ENCODE measurements around the gene OR4C5.
"Not testable (repeated sequence)": the region's sequence is repeated elsewhere in the genome, so short reads cannot be mapped to it uniquely, and the experiment has no call there.

OR4C5 gene

DNA sequence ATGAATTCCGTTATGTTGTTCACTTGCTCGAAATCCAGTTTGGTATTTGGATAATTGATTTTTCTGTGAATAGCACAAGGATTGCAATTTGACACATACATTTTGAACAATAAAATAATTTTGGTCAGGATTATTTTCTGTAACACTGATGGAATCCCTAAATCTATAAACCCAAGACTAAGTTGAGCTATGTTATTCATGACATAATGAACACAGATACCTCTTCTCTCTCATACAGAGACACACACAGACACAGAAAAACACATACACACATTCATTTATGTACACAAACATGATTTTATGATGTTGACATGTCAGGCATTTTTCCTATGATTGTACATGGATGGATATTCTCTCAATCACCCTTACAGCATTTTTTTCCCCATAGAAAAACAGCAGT, at the start of gene OR4C5:
TSS of gene OR4C5 (minus strand) at position 101 of the 400 bp plus-strand sequence. CDS start at position 101, 0 bp downstream.
- FAIRE-seq: no peak

DNA sequence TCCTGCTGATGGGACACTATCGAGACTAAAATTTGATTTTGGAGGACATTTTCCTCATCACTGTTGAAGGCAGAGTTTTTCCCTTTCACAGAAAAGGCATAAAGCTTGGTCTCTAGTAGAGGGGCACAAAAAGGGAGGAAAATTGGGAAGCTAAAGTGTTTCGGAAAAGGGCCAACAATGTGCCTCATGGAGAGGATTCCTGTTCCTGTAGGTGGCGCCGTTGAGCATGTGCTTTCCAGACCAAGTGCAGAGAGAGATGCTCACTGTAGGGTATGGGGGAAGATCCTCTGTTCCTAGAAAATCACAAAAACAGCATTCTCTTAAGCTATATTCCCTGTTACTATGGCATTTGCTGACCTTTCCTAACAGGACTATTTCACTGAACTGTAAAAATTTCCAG, 18.4 kb upstream of the OR4C5 start:
- no peak for DNase-seq (ENCODE audit: extremely low spot score, insufficient read length, low read depth)
- no peak for FAIRE-seq

More for the DNA sequence above, at the start of gene OR4C5:
- no peak for DNase-seq (ENCODE audit: extremely low spot score, insufficient read length, low read depth)

DNA sequence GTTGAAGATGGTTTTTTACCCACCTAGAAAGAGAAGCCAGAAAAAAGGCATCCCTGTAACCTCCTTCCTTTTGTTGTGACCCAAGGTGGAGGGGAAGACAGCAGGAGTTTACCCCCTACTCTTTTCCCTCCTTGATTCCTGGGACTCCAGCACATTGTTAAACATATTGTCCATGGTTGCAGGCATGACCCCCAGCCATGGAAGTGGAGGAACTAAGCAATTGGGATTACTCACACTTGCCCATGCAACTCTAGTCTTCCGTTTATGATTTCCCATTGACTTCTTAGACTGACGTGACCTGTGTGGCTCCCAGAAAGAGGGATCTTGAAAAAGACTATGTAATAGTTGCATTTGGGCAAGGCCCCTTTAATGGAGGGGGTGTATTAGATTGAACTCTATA, 17.9 kb upstream of the OR4C5 start:
- DNase-seq (ENCODE audit: extremely low spot score, insufficient read length, low read depth); FAIRE-seq: not testable (repeated sequence)

DNA sequence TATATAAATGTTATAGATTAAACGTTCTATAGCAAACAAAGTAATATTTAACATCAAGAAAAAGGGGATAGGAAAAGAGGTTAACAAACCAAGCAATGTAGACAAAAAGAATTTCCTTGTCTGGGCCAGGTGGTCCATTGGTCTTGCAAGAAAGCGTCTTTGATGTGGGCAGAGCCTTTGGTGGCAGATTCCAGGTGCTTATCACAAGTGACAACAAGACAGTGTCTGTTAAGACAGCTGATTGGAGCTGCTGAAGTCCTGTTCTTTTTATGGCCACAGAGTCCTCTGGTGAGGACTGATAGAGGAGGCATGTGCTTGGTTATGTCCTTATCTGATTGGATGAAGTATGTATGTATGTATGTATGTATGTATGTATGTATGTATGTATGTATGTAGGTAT, 5.0 kb downstream of the OR4C5 start:
- DNase-seq (ENCODE audit: extremely low spot score, insufficient read length, low read depth): not testable (repeated sequence)

DNA sequence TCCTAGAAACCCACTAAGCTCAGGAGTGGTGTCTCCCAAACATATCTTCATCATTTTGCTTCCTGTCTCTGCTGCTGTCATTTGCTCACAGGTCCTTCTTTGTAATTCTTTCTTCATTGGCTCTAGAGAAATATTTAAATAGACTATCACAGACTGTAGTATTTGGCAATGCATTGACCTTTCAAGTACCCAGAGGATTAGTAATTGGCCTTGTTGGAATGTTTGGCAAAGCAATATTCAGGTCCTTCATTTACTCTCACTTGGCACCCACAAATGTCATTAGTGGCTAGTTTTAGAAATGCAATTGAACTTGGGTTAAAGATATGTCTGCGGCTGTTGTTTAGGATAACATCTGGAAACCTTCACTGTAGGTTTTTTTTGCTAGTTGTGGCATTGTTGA, 11.6 kb downstream of the OR4C5 start:
- FAIRE-seq: no peak
- DNase-seq (ENCODE audit: extremely low spot score, insufficient read length, low read depth): no peak

More for the DNA sequence above, 5.0 kb downstream of the OR4C5 start:
- not testable (repeated sequence) for FAIRE-seq

DNA sequence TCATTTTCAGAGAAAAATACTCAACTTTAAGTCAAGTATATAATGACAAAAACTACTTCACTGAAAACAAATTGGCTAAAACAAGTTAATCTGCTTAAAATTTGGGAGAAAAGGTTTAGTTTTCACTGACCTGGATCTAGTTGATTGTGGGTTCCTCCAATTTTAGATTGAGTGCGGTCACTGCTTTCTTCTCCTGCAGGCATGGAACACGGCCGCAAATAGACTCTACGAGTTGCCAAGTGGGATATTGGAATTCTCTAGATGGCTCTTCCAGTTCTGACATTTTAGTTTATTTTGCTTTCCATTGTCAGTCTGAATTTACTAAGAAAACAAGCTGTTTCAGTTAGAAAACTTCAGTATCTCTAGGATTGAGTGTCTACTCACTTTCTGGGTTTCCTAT, 12.3 kb downstream of the OR4C5 start:
- FAIRE-seq (no peak), DNase-seq (ENCODE audit: extremely low spot score, insufficient read length, low read depth) (no peak)

DNA sequence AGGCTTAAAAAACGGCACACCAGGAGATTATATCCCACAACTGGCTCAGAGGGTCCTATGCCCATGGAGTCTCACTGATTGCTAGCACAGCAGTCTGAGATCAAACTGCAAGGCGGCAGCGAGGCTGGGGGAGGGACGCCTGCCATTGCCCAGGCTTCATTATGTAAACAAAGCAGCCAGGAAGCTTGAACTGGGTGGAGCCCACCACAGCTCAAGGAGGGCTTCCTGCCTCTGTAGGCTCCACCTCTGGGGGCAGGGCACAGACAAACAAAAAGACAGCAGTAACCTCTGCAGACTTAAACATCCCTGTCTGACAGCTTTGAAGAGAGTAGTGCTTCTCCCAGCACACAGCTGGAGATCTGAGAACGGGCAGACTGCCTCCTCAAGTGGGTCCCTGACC, 20.0 kb downstream of the OR4C5 start:
- FAIRE-seq; DNase-seq (ENCODE audit: extremely low spot score, insufficient read length, low read depth): not testable (repeated sequence)

DNA sequence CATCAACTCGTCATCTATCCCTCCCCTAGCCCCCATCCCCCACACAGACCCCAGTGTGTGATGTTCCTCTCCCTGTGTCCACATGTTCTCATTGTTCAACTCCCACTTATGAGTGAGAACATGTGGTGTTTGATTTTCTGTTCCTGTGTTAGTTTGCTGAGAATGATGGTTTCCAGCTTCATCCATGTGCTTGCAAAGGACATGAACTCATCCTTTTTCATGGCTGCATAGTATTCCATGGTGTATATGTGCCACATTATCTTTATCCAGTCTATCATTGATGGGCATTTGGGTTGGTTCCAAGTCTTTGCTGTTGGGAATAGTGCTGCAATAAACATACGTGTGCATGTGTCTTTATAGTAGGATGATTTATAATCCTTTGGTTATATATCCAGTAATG, 23.8 kb downstream of the OR4C5 start:
- FAIRE-seq; DNase-seq (ENCODE audit: extremely low spot score, insufficient read length, low read depth): not testable (repeated sequence)

DNA sequence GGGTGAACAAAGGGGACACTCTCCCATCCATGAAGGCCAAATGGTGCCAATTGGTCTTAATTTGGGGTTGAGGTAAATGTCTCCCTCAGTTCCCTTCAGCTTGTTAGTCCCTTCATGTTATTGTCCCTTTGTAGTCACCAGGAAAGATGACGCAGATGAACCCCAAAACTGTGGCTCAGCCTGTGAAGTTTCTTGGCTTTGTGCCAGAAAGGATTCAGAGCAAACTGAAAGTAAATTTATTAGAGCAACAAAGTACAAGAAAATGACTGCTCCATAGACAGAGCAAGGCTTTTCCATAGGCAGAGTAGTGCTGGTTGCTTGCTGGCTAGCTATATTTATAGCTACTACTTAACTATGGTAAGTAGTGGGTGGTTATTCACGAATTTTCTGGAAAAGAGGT, 24.8 kb downstream of the OR4C5 start:
- DNase-seq (ENCODE audit: extremely low spot score, insufficient read length, low read depth) (no peak), FAIRE-seq (no peak)

DNA sequence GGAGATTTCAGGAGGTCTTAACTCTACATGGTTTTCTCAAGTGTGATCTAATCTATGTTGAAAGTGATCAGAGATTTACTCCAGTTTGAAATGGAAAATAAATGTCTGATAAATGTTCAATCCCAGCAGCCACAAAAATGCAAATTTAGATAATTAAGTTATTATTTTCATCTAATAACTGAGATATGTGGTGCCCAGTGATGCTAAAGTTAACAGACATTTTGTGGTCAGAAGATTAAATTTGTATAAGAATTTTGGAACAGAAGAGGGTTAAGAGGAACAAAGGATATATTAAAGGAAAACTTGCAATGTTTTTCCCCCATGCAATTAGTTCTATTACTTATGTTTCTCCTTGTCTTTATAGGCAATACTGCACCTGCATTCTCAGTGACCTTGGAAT, 41.6 kb downstream of the OR4C5 start, which contains the start of gene OR4C3:
TSS of gene OR4C3 (plus strand) at position 301 of the 400 bp plus-strand sequence. CDS start 102 bp downstream, outside the sequence.
- FAIRE-seq; DNase-seq (ENCODE audit: extremely low spot score, insufficient read length, low read depth): not testable (repeated sequence)

DNA sequence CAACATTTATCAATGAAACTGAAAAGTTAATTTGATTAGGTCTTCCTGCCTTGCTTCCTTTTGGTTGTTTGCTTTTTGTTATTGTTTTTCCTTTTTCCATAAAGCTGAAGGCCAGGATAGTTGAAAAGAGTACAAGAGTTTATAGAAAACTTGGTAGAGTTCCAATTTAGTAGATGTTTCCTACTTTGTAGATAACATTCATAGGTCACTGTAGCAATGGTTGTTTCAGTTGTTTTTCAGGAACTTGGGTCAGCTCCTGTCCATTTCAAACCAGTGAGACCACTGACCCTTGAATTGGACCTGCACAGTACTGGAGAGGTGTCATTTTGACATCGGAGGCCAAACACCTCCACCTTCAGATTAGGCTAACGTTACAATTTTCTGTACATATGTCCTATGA, 46.5 kb downstream of the OR4C5 start:
- not testable (repeated sequence) for FAIRE-seq; DNase-seq (ENCODE audit: extremely low spot score, insufficient read length, low read depth)
